Epithelial cell of proximal tubule (primary cell): ENCODE measurements around the gene ERC2. TPM values are rescaled to one million over a fixed set of nuclear protein-coding genes. Genes with fewer than 3 reads are reported as not detected.

Experiments used
- DNase-seq: peaks from one replicate; pipeline ENCODE4 v3.0.0-alpha.2; 2011; ENCODE audit warnings: low read depth
- H3K4me3 ChIP-seq: 2 replicates; pipeline ENCODE4 v1.5.1; 2011; ENCODE audit warnings: low read depth, mild to moderate bottlenecking, low read length
- total RNA-seq: library from RNA; depleted of rRNA; stranded (reverse); fragments of >200 nt; gene quantifications from 2 replicates; pipeline ENCODE4 v1.2.3, GENCODE V29; 2015
- TF ChIP-seq, protein P1 (sequence below): conservative IDR thresholded peaks from 2 replicates; pipeline ENCODE4 v1.5.1; 2012; ENCODE audit warnings: low read depth, mild to moderate bottlenecking, low read length

Gene ERC2
- total RNA-seq, 1 donor from 2014 or later, result 2.7 TPM

DNA sequence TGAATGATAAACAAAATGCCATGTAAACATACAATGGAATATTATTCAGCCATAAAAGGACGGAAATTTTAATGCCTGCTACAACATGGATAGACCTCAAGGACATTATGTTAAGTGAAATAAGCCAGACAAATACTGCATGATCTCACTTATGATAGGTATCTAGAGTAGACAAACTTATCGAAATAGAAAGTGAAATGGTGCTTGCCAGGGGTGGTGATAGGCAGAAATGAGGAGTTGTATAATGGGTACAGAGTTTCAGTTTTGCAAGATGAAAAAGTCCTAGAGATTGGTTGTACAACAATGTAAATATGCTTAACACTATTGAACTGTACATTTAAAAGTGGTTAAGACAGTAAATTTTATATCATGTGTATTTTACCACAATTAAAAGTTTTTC is 287.8 kb downstream of the ERC2 start:
- no peak overlapping the region for H3K4me3 ChIP-seq
- TF ChIP-seq, protein P1, sequence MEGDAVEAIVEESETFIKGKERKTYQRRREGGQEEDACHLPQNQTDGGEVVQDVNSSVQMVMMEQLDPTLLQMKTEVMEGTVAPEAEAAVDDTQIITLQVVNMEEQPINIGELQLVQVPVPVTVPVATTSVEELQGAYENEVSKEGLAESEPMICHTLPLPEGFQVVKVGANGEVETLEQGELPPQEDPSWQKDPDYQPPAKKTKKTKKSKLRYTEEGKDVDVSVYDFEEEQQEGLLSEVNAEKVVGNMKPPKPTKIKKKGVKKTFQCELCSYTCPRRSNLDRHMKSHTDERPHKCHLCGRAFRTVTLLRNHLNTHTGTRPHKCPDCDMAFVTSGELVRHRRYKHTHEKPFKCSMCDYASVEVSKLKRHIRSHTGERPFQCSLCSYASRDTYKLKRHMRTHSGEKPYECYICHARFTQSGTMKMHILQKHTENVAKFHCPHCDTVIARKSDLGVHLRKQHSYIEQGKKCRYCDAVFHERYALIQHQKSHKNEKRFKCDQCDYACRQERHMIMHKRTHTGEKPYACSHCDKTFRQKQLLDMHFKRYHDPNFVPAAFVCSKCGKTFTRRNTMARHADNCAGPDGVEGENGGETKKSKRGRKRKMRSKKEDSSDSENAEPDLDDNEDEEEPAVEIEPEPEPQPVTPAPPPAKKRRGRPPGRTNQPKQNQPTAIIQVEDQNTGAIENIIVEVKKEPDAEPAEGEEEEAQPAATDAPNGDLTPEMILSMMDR, result no peak
- DNase-seq, result no peak

DNA sequence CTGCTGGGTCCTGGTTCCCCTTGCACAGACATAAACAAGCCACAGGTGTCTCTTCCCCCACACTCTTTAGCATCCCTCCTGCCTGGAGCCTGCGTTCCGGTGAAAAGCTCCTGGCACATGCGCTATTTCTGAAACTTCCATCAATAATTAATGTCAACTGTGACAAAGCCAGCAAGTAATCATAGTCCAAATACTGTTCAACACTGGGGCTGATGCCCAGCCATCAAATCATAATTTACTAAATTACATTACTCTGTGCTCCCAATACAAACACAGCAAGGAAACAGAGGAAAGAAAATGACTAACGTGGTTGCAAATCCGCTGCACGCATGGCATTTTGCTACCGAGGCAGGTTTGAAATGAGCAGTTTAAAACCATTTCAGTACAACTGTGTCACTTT is 294.7 kb downstream of the ERC2 start:
- H3K4me3 ChIP-seq, result no peak overlapping the region
- DNase-seq, result no peak
- TF ChIP-seq, protein P1, result no peak

DNA sequence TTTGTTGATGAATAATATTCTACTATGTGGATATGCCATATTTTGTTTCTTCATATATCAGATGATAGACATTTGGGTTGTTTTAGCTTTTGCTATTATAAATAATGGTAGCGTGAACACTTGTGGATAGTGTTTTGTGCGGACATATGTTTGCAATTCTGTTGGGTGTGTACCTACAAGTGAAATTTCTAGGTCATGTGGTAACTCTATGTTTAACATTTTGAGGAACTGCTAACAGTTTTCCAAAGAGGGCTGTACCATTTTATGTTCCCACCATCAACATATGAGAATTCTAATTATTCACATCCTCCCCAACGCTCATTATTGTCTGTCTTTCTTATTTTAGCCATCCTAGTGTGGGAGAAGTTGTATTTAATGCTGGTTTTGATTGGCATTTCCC is 303.8 kb downstream of the ERC2 start:
- TF ChIP-seq, protein P1, result no peak
- DNase-seq, result no peak
- no peak overlapping the region for H3K4me3 ChIP-seq

DNA sequence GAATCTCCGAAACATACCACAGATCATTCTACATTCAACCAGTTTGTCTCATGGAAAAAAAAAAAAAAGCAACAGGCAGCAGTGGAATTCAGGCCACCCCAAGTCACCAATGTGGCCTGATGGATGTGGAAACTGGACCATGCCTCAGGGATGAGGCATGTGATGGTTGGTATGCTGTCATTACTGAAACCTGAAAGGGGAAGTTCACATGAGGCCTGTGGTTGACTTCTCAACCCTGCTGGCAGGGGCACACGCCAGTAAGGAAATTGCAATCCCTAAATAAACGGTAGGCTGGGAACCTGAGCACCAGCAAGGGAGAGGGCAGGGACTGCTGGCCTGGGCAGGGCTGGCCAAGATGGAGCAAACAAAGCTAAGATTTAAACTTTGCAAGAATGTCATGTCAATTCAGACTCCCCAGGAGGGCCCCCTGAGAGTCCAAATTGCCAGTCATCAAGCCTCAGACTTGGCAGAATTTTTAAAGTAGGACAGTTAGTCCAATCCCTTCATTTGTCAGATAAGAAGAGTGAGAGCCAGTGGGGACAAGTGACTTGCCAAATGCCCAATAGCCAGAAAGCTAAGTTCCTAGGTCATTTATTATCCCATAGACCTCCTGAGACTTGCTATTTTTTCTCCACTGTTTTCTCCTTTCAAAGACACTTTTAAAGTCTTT is 310.4 kb downstream of the ERC2 start:
- TF ChIP-seq, protein P1, result no peak
- H3K4me3 ChIP-seq, result no peak overlapping the region
- DNase-seq, result no peak

DNA sequence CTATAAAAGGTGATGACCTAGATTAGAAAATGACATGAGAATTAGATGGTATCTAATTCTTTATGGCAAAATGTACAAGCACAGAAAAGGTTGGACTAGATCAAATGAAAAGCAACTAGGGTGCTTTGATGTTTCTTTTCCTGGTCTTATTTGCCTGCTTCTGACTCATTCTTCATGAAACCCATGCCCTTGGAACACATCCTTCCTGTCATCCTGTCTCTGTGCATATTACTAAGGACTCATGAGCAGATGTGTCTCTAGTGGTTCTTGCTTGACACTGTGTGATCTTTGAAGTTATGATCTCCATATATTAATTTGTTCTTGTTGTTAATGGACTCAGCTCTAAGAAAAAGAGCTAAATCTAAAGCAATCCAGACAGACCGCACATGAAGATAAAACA is 314.0 kb downstream of the ERC2 start:
- no peak for DNase-seq
- no peak overlapping the region for H3K4me3 ChIP-seq
- TF ChIP-seq, protein P1, result no peak

DNA sequence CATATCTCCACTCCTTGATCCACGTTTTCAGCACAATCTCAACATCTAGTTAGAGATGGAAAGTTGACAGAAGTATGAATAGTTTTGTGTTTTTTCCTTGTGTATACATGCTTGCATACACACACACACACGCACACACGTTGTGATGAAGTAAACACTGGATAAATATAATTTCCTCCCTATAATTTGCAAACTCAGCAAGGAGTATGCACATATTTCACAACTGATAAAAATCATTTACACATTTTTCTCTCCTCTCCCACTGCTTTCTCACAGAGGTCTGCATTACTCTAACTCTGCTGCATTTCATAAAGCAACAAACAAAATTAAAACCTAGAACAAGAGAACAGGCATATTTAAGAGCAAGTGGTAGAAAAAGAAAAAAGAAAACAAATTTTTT is 320.9 kb downstream of the ERC2 start:
- H3K4me3 ChIP-seq, result no peak overlapping the region
- no peak for DNase-seq
- TF ChIP-seq, protein P1, result no peak

DNA sequence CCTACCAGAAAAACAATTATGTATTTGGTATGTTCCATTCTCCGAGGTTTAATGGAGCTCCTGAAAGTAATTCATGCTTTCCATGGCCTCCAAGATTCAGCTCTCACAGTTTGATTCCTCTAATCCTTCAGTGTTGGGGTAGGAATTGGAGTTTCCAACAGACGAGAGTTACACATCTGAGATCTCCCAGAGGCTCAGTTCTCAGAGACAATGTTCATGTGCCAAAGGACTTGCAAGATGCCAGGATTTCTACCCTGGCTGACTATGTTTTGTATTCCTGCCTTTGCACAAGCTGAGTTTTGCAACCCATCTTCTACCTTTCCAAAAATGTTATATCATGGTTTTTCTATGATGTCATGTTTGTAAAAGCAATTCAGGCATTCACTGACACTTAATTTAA is 322.9 kb downstream of the ERC2 start:
- DNase-seq, result no peak
- TF ChIP-seq, protein P1, result no peak
- no peak overlapping the region for H3K4me3 ChIP-seq
